Astrocyte of the spinal cord (primary cell): ENCODE measurements around the gene NCOA6.

Source experiments
- DNase-seq: peaks from one replicate; pipeline ENCODE4 v3.0.0; 2011; ENCODE audit warnings: low read depth, low spot score
- H3K4me3 ChIP-seq: 2 replicates; pipeline ENCODE4 v1.5.1; 2011; ENCODE audit warnings: low read depth, mild to moderate bottlenecking, low read length, moderate library complexity
- in situ Hi-C: cut with HindIII; loops from 2 replicates; pipeline ENCODE4 v1.10.0; 2017; ENCODE audit warnings: low sequenced_read_pairs
- TF ChIP-seq, protein P1 (sequence below): IDR thresholded peaks from 2 replicates; pipeline ENCODE4 v1.5.1; 2012; ENCODE audit warnings: low read depth, mild to moderate bottlenecking, low read length, inconsistent platforms

The NCOA6 gene

DNA sequence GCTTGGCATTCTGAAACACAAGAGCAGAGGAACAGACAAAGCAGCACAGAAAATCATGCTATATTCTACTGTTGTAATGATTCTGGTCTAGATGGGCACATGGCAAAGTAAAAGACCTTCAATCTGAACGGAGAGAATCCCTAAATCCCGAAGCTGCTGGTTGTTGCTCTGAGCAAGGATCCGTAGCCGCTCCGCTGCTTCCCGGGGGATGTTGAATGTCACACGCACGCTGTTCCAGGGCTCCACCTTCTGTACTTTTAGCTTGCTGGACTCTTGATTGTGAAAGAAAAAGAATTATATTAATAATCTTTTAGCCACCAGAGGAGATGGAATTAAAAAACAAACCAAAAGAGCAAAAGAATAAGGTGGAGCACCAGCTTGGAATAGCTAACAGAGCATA lies 49.3 kb downstream of the NCOA6 start:
- in situ Hi-C loops: no loop called here
- TF ChIP-seq, protein P1, sequence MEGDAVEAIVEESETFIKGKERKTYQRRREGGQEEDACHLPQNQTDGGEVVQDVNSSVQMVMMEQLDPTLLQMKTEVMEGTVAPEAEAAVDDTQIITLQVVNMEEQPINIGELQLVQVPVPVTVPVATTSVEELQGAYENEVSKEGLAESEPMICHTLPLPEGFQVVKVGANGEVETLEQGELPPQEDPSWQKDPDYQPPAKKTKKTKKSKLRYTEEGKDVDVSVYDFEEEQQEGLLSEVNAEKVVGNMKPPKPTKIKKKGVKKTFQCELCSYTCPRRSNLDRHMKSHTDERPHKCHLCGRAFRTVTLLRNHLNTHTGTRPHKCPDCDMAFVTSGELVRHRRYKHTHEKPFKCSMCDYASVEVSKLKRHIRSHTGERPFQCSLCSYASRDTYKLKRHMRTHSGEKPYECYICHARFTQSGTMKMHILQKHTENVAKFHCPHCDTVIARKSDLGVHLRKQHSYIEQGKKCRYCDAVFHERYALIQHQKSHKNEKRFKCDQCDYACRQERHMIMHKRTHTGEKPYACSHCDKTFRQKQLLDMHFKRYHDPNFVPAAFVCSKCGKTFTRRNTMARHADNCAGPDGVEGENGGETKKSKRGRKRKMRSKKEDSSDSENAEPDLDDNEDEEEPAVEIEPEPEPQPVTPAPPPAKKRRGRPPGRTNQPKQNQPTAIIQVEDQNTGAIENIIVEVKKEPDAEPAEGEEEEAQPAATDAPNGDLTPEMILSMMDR: no peak
- DNase-seq: no peak
- no peak overlapping the region for H3K4me3 ChIP-seq

DNA sequence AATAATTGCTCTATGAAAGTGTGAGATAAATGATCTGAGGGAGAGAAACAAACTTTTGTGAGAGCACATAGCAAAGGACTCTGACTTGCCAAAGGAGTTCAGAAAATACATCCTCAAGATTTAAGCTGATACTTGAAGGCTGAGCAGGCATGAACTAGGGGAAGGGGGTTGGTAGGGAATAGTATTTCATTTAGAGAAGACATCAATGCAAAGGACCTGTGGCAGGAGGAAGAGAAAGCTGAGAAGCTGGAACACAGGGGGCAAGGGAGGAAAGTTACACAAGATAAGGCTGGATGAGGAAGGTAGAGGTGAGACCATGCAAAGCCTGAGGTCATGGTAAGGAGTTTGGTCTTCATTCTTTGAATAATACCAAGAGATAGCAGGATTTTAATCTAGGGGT lies 50.6 kb downstream of the NCOA6 start:
- in situ Hi-C loops: no loop called here
- no peak for DNase-seq
- TF ChIP-seq, protein P1: no peak

DNA sequence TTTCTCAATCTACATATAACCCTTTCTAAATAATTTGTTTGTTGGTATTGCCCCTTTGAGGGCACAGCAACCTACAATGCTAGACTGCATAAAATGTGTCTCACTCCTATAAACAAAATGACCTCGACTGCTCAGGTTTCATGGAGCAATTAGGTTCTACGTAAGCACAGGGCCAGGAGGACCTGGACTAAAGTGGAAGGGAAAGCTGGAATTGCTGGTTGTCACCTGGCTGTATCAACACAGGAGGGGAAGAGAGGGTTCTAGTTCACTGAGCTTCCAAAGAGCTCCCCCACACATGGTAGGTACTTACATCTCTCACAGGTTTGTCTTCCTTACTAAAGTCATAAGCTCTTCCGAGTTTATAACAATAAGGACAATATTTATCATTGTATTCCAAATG lies 51.0 kb downstream of the NCOA6 start:
- TF ChIP-seq, protein P1: no peak
- DNase-seq: no peak
- in situ Hi-C loops: no loop called here
- H3K4me3 ChIP-seq: no peak overlapping the region

More for the DNA sequence above, 50.6 kb downstream of the NCOA6 start:
- no peak overlapping the region for H3K4me3 ChIP-seq

DNA sequence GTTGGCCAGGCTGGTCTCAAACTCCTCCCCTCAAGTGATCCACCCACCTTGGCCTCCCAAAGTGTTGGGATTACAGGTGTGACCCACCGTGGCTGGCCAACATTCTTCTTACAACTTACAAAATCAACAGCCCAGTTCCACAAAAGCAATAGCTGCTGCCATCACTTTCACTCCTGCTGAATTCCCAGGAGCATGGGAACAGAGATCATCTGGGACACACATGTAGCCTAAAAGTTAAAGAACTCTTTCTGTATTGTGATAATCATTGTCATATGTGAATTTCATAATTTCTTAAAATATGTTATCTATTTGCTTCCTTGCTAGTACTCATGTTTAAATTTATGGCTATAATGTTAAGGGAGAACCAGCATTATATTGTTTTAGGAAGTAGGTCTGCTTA lies 51.7 kb downstream of the NCOA6 start:
- in situ Hi-C loops: no loop called here
- no peak for DNase-seq
- TF ChIP-seq, protein P1: no peak
- H3K4me3 ChIP-seq: no peak overlapping the region

DNA sequence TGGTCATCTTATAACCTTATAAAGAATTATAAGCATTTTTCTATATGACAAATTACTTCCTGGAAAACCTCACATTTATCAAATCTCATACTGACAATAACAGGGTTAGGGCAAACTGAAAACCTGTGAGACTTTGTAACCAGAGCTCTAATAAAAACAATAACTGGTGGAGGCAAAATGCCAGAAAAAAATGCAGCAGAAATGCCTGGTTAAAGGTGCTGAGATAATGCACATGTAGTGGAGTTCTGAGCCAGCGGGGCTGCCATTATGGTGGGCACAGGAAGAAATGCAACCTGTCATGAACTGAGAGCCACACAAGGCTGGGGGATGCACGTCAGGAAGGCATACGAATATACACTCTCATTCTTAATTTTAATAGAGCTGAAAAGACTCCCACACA lies 53.0 kb downstream of the NCOA6 start:
- in situ Hi-C loops: no loop called here
- no peak overlapping the region for H3K4me3 ChIP-seq
- DNase-seq: no peak
- TF ChIP-seq, protein P1: no peak

DNA sequence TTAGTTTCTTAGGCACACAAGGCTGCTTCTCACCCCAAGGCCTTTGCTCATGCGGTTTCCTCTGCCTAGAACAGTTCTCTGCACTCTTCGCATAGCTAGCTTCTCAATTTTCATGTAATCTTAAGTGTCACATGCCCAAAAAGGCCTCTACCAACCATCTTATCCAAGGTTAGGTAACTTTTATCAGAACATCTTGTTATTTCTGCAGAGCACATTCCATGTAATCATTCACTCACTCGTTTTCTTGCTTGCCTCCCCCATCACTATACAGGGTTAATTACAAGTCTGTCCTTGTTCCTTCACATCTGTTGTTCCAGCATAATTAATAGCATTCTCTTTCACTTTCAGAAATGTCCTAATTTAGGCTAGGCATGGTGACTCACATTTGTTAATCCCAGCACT lies 53.8 kb downstream of the NCOA6 start:
- DNase-seq: no peak
- H3K4me3 ChIP-seq: no peak overlapping the region
- TF ChIP-seq, protein P1: no peak
- in situ Hi-C loops: no loop called here

DNA sequence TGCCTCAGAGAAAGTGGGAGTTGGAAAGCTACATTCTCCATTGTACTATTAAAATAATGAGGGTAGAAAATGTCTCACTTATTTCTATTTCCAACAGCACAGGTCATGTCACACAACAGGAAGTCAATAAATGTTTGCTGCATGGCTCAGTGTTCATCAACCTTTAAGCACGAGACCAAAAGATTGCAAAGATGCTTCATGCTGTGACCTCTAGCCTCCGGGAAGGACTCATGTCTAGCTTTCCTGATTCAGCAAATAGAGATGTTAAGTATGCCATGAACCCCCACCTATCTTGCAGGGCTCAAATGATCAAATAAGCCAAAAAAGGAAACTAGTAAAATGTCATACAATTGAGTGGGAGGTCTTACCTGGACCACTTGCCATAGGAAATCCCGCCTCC lies 57.4 kb downstream of the NCOA6 start:
- DNase-seq: peak; percentile 15
- no peak overlapping the region for H3K4me3 ChIP-seq
- in situ Hi-C loops: no loop called here
- TF ChIP-seq, protein P1: no peak
